PC-9 (cell line): ENCODE data around the gene PELI1.

Source experiments
- EZH2 ChIP-seq: fragments of 200-600 bp; sonication (generic); IDR thresholded peaks from 2 replicates; pipeline ENCODE4 v1.8.0; 2017; ENCODE audit warnings: antibody characterized with exemption, low read depth
- TF ChIP-seq, protein P1 (sequence below): fragments of 200-600 bp; sonication (generic); conservative IDR thresholded peaks from 2 replicates; pipeline ENCODE4 v1.6.1; 2017; ENCODE audit warnings: mixed run types, antibody characterized with exemption, mild to moderate bottlenecking, moderate library complexity

DNA sequence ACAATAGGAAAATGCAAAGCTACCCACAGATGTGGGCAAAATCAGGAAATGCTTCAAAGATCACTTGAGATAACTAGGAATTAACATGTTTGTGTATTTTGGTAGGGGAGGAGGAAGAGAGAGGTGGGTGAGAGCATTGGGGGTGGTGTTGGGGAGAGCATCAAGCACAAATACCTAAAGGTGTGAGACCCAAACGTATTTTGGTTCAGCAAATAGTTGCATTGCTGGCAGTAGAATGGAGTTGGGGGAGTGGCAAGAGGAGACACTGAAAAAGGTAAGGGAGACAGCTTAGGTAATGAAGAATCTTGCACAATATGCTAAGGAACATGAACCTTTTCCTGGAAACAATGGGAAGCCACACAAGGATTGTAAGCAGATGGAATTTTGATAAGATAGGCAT is 1.5 kb upstream of the PELI1 start:
- TF ChIP-seq, protein P1, sequence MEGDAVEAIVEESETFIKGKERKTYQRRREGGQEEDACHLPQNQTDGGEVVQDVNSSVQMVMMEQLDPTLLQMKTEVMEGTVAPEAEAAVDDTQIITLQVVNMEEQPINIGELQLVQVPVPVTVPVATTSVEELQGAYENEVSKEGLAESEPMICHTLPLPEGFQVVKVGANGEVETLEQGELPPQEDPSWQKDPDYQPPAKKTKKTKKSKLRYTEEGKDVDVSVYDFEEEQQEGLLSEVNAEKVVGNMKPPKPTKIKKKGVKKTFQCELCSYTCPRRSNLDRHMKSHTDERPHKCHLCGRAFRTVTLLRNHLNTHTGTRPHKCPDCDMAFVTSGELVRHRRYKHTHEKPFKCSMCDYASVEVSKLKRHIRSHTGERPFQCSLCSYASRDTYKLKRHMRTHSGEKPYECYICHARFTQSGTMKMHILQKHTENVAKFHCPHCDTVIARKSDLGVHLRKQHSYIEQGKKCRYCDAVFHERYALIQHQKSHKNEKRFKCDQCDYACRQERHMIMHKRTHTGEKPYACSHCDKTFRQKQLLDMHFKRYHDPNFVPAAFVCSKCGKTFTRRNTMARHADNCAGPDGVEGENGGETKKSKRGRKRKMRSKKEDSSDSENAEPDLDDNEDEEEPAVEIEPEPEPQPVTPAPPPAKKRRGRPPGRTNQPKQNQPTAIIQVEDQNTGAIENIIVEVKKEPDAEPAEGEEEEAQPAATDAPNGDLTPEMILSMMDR = no peak
- TF ChIP-seq EZH2 = no peak
